OCI-LY1 (cell line): Measurements from ENCODE around the gene OTOS.

Source experiments
- H2AFZ ChIP-seq: fragments of 200-600 bp; sonication (generic), shearing (Covaris generic); 2 replicates; pipeline ENCODE4 v1.6.0; 2014; ENCODE audit warnings: antibody characterized with exemption, mild to moderate bottlenecking, low read length
- H3F3A ChIP-seq: fragments of 200-600 bp; sonication (generic), shearing (Covaris generic); 2 replicates; pipeline ENCODE4 v1.6.0; 2014; ENCODE audit warnings: mild to moderate bottlenecking, antibody characterized with exemption, low read length, moderate library complexity; ENCODE audit not compliant: insufficient read depth
- H3K27ac ChIP-seq: fragments of 200-600 bp; sonication (generic); 2 replicates; pipeline ENCODE4 v1.5.1; 2014; ENCODE audit warnings: low read length, mixed run types, mild to moderate bottlenecking, low read depth; ENCODE audit not compliant: poor library complexity, severe bottlenecking
- H3K27me3 ChIP-seq: fragments of 200-600 bp; sonication (generic); 2 replicates; pipeline ENCODE4 v1.6.0; 2014; ENCODE audit warnings: antibody characterized with exemption, mild to moderate bottlenecking, low read length, moderate library complexity; ENCODE audit not compliant: insufficient read depth
- H3K36me3 ChIP-seq: fragments of 200-600 bp; sonication (generic); 2 replicates; pipeline ENCODE4 v1.6.1; 2014; ENCODE audit warnings: mild to moderate bottlenecking, antibody characterized with exemption, low read length, moderate library complexity, mixed read lengths; ENCODE audit not compliant: insufficient read depth
- H3K4me1 ChIP-seq: fragments of 200-600 bp; sonication (generic); 2 replicates; pipeline ENCODE4 v1.5.1; 2014; ENCODE audit warnings: mild to moderate bottlenecking, low read length, moderate library complexity; ENCODE audit not compliant: insufficient read depth, severe bottlenecking
- H3K4me2 ChIP-seq: fragments of 200-600 bp; sonication (generic), shearing (Covaris generic); 2 replicates; pipeline ENCODE4 v1.6.1; 2014; ENCODE audit warnings: low read length
- H3K4me3 ChIP-seq: fragments of 200-600 bp; sonication (generic); 2 replicates; pipeline ENCODE4 v1.5.1; 2014; ENCODE audit warnings: low read length, low read depth, mild to moderate bottlenecking, mixed read lengths; ENCODE audit not compliant: poor library complexity, severe bottlenecking
- H3K79me2 ChIP-seq: fragments of 200-600 bp; shearing (Covaris generic); 2 replicates; pipeline ENCODE4 v1.6.1; 2016; ENCODE audit warnings: mixed run types, low read length, mixed read lengths; ENCODE audit not compliant: insufficient read depth
- H3K9ac ChIP-seq: fragments of 200-600 bp; sonication (generic), shearing (Covaris generic); 2 replicates; pipeline ENCODE4 v1.6.1; 2014; ENCODE audit warnings: mild to moderate bottlenecking, low read length, mixed read lengths
- H3K9me2 ChIP-seq: fragments of 200-600 bp; sonication (generic), shearing (Covaris generic); 2 replicates; pipeline ENCODE4 v1.6.1; 2014; ENCODE audit warnings: low read depth, mild to moderate bottlenecking, low read length, mixed read lengths
- H3K9me3 ChIP-seq: fragments of 200-600 bp; shearing (Covaris generic); 2 replicates; pipeline ENCODE4 v1.6.1; 2014; ENCODE audit warnings: low read length, mixed read lengths
- H4K20me1 ChIP-seq: fragments of 200-600 bp; sonication (generic), shearing (Covaris generic); 2 replicates; pipeline ENCODE4 v1.6.0; 2016; ENCODE audit warnings: mild to moderate bottlenecking, low read length; ENCODE audit not compliant: insufficient read depth
- CTCF ChIP-seq: fragments of 200-600 bp; sonication (generic), shearing (Covaris generic); IDR thresholded peaks from 2 replicates; pipeline ENCODE4 v1.5.1; 2017; ENCODE audit warnings: mild to moderate bottlenecking, antibody characterized with exemption, low read length, moderate library complexity, mixed read lengths
- EZH2 ChIP-seq: fragments of 200-600 bp; sonication (generic), shearing (Covaris generic); IDR thresholded peaks from 2 replicates; pipeline ENCODE4 v1.8.0; 2017; ENCODE audit warnings: borderline replicate concordance, mixed run types, mild to moderate bottlenecking, antibody characterized with exemption, low read length, moderate library complexity, mixed read lengths

The OTOS gene

GRCh38 chr2:240166191-240166590 lies 25.7 kb upstream of the OTOS start:
- no peaks in the 10 kb centered on the region for H3K9me3 ChIP-seq
- no peaks in the 10 kb centered on the region for H3K27me3 ChIP-seq
- H3K79me2 ChIP-seq: no peaks in the 10 kb centered on the region
- no peaks in the 10 kb centered on the region for H4K20me1 ChIP-seq
- no peaks in the 10 kb centered on the region for H3F3A ChIP-seq
- no peaks in the 10 kb centered on the region for H3K9me2 ChIP-seq
- H3K36me3 ChIP-seq: no peaks in the 10 kb centered on the region
- H3K4me2 ChIP-seq: no peak overlapping the region
- H3K9ac ChIP-seq: no peak overlapping the region
- no peak overlapping the region for H3K27ac ChIP-seq
- no peaks in the 10 kb centered on the region for H3K4me1 ChIP-seq
- H2AFZ ChIP-seq: no peak overlapping the region
- no peak overlapping the region for H3K4me3 ChIP-seq
- TF ChIP-seq CTCF (no peak), EZH2 (no peak)

- Histone ChIP-seq H3K27ac (no peak overlapping the region), H2AFZ (no peak overlapping the region), H4K20me1 (no peaks in the 10 kb centered on the region), H3K9me3 (no peaks in the 10 kb centered on the region), H3K9me2 (no peaks in the 10 kb centered on the region), H3K4me1 (no peaks in the 10 kb centered on the region), H3F3A (no peaks in the 10 kb centered on the region), H3K36me3 (no peaks in the 10 kb centered on the region), H3K9ac (no peak overlapping the region), H3K27me3 (no peaks in the 10 kb centered on the region), H3K4me2 (no peak overlapping the region), H3K79me2 (no peaks in the 10 kb centered on the region), H3K4me3 (no peak overlapping the region)
- TF ChIP-seq CTCF: no peak
- TF ChIP-seq EZH2: no peak
Observed at GRCh38 chr2:240165661-240166060, 25.2 kb upstream of the OTOS start.

- no peak overlapping the region for H3K4me3 ChIP-seq
- no peak overlapping the region for H3K4me2 ChIP-seq
- H3K27me3 ChIP-seq: no peaks in the 10 kb centered on the region
- no peaks in the 10 kb centered on the region for H4K20me1 ChIP-seq
- H3K36me3 ChIP-seq: no peaks in the 10 kb centered on the region
- TF ChIP-seq CTCF: no peak
- no peak for TF ChIP-seq EZH2
- no peak overlapping the region for H3K9ac ChIP-seq
- H2AFZ ChIP-seq: no peak overlapping the region
- no peaks in the 10 kb centered on the region for H3K9me3 ChIP-seq
- no peaks in the 10 kb centered on the region for H3K79me2 ChIP-seq
- H3F3A ChIP-seq: no peaks in the 10 kb centered on the region
- H3K9me2 ChIP-seq: no peaks in the 10 kb centered on the region
- H3K27ac ChIP-seq: no peak overlapping the region
- no peaks in the 10 kb centered on the region for H3K4me1 ChIP-seq
Observed at GRCh38 chr2:240165034-240165433, 24.6 kb upstream of the OTOS start.
